GM12878 (cell line): ENCODE results near the gene CETP. TPM values are rescaled to one million over a fixed set of nuclear protein-coding genes. Genes with fewer than 3 reads are reported as not detected.

ENCODE experiments used
- BCL11A ChIP-seq: IDR thresholded peaks from 2 replicates; pipeline ENCODE4 v1.6.1; 2011; ENCODE audit warnings: low read depth, low read length
- BRCA1 ChIP-seq: IDR thresholded peaks from 2 replicates; pipeline ENCODE4 v1.6.1; 2011; ENCODE audit warnings: low read depth, low read length, improper control_type of control experiment
- DPF2 ChIP-seq: fragments of 450-650 bp; IDR thresholded peaks from 2 replicates; pipeline ENCODE4 v1.6.1; 2017; ENCODE audit warnings: mild to moderate bottlenecking
- EP300 ChIP-seq, 2 experiments: fragments of 150-350 bp in 1 of 2; IDR thresholded peaks; 2 replicates each; pipeline ENCODE4 v1.6.1; 2011 to 2012; ENCODE audit warnings: low read depth in 2 of 2, low read length in 2 of 2, borderline replicate concordance in 1 of 2, improper control_type of control experiment in 1 of 2, inconsistent platforms in 1 of 2; ENCODE audit not compliant: control insufficient read depth in 1 of 2
- ESRRA ChIP-seq: IDR thresholded peaks from 2 replicates; pipeline ENCODE4 v1.6.1; 2012; ENCODE audit warnings: mild to moderate bottlenecking, low read length, improper control_type of control experiment
- IKZF2 ChIP-seq, 2 experiments: fragments of 450-650 bp; IDR thresholded peaks; 2 replicates each; pipeline ENCODE4 v1.6.1; 2017; ENCODE audit warnings: mild to moderate bottlenecking in 2 of 2, moderate library complexity in 2 of 2
- IRF3 ChIP-seq: fragments of 450-650 bp; IDR thresholded peaks from 2 replicates; pipeline ENCODE4 v1.6.1; 2014; ENCODE audit warnings: mild to moderate bottlenecking
- IRF5 ChIP-seq: fragments of 450-650 bp; IDR thresholded peaks from 2 replicates; pipeline ENCODE4 v1.6.1; 2017; ENCODE audit warnings: borderline replicate concordance
- RAD21 ChIP-seq: IDR thresholded peaks from 2 replicates; pipeline ENCODE4 v1.6.1; 2011; ENCODE audit warnings: mild to moderate bottlenecking, low read depth, low read length, moderate library complexity; ENCODE audit not compliant: insufficient read depth
- SIN3A ChIP-seq: IDR thresholded peaks from 2 replicates; pipeline ENCODE4 v1.6.1; 2012; ENCODE audit warnings: low read depth, low read length, improper control_type of control experiment
- SREBF2 ChIP-seq: IDR thresholded peaks from 2 replicates; pipeline ENCODE4 v1.6.1; 2012; ENCODE audit warnings: mild to moderate bottlenecking, low read length
- polyA plus RNA-seq, 11 experiments: library from polyadenylated mRNA; depleted of rRNA in 4 of 11; unstranded in 6 of 11; stranded (reverse) in 5 of 11; fragments of >200 nt; fragmentation: Nextera tagmentation in 4 of 11; fragmentation: Illumina TruSeq in 1 of 11; extraction: Ambion mirVana in 4 of 11; extraction: Trizol in 1 of 11; gene quantifications; 1 replicate in 1 of 11; 2 replicates in 10 of 11; pipeline versions ENCODE4 v1.2.1 to v1.2.3, GENCODE V29; 2011 to 2016; ENCODE audit warnings: inconsistent platforms in 2 of 11, missing spikeins in 2 of 11, low read depth in 1 of 11
- total RNA-seq, 4 experiments: library from RNA; depleted of rRNA in 3 of 4; stranded (reverse); fragments of >200 nt in 3 of 4; fragmentation: Illumina TruSeq in 1 of 4; extraction: Trizol in 1 of 4; gene quantifications; 2 replicates each; pipeline versions ENCODE4 v1.2.1 to v1.2.3, GENCODE V29; 2013 to 2021
- TF ChIP-seq, protein P1 (sequence below): IDR thresholded peaks from 2 replicates; pipeline ENCODE4 v1.6.1; 2012; ENCODE audit warnings: improper control_type of control experiment, low read depth, low read length; ENCODE audit not compliant: insufficient replicate concordance
- TF ChIP-seq, protein P2 (sequence below): fragments of 450-650 bp; IDR thresholded peaks from 2 replicates; pipeline ENCODE4 v1.6.1; 2017; ENCODE audit warnings: mild to moderate bottlenecking, moderate library complexity
- TF ChIP-seq, protein P3 (sequence below): fragments of 450-650 bp; IDR thresholded peaks from 2 replicates; pipeline ENCODE4 v1.6.1; 2016; ENCODE audit warnings: mild to moderate bottlenecking

The CETP gene
- total and polyA plus RNA-seq, 10 of the 15 experiments (the other 5 are each of a cell fraction or from before 2014, with no cell fraction given) = 1.2 to 6.4 (median 2.1) TPM

DNA sequence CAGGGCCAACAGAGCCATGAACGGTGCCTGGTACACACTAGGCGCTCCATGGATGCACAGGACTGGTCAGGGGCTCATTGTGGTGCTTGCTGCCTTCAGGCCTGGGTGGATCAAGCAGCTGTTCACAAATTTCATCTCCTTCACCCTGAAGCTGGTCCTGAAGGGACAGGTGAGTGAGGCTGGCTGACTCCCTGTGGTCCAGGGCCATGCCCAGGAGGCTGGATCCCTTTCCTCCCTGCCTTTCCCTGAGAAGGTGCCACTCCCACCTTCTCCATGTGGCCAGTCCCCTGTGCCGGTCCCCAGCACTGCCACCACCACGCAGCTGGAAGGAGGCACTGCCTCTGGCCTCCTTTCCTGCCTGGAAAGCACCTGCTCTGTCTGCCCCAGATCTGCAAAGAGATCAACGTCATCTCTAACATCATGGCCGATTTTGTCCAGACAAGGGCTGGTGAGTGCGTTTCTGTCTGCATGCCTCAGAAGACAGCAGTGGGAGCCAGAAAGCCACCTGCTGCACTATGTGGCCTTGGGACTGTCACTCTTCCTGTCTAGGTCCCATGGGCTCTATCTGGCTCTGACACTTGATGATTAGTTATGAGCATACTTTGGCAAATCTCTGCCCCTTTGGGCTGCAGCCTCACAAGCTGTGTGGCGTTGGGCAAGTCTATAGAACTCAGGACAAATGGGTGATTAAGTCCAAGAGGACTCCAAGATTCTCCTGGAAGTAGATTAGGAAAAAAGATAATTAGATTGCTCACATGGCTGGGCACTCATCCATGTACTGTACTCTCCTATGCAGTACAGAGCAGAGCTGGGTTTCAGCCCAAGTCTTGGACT lies 9.4 kb downstream of the CETP start (continued):
- TF ChIP-seq ESRRA (no peak), DPF2 (peak; percentile 85), BCL11A (peak; percentile 43; the same call in 1 of the 2 replicates), IRF3 (no peak), IKZF2 (IDR thresholded peaks at IDR 0.05) (peak; percentile 81 to 86), RAD21 (peak; percentile 29; the same call in 1 of the 2 replicates), SREBF2 (no peak), BRCA1 (no peak), IRF5 (no peak), EP300 (IDR thresholded peaks at IDR 0.05; ENCODE audit: borderline replicate concordance in 1 of 2, control insufficient read depth in 1 of 2, low read depth in 2 of 2, low read length in 2 of 2) (peak; percentile 37 to 70; a peak in 2 of 4 replicates), SIN3A (no peak)
- TF ChIP-seq, protein P1, sequence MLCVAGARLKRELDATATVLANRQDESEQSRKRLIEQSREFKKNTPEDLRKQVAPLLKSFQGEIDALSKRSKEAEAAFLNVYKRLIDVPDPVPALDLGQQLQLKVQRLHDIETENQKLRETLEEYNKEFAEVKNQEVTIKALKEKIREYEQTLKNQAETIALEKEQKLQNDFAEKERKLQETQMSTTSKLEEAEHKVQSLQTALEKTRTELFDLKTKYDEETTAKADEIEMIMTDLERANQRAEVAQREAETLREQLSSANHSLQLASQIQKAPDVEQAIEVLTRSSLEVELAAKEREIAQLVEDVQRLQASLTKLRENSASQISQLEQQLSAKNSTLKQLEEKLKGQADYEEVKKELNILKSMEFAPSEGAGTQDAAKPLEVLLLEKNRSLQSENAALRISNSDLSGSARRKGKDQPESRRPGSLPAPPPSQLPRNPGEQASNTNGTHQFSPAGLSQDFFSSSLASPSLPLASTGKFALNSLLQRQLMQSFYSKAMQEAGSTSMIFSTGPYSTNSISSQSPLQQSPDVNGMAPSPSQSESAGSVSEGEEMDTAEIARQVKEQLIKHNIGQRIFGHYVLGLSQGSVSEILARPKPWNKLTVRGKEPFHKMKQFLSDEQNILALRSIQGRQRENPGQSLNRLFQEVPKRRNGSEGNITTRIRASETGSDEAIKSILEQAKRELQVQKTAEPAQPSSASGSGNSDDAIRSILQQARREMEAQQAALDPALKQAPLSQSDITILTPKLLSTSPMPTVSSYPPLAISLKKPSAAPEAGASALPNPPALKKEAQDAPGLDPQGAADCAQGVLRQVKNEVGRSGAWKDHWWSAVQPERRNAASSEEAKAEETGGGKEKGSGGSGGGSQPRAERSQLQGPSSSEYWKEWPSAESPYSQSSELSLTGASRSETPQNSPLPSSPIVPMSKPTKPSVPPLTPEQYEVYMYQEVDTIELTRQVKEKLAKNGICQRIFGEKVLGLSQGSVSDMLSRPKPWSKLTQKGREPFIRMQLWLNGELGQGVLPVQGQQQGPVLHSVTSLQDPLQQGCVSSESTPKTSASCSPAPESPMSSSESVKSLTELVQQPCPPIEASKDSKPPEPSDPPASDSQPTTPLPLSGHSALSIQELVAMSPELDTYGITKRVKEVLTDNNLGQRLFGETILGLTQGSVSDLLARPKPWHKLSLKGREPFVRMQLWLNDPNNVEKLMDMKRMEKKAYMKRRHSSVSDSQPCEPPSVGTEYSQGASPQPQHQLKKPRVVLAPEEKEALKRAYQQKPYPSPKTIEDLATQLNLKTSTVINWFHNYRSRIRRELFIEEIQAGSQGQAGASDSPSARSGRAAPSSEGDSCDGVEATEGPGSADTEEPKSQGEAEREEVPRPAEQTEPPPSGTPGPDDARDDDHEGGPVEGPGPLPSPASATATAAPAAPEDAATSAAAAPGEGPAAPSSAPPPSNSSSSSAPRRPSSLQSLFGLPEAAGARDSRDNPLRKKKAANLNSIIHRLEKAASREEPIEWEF = peak; percentile 75
- TF ChIP-seq, protein P2, sequence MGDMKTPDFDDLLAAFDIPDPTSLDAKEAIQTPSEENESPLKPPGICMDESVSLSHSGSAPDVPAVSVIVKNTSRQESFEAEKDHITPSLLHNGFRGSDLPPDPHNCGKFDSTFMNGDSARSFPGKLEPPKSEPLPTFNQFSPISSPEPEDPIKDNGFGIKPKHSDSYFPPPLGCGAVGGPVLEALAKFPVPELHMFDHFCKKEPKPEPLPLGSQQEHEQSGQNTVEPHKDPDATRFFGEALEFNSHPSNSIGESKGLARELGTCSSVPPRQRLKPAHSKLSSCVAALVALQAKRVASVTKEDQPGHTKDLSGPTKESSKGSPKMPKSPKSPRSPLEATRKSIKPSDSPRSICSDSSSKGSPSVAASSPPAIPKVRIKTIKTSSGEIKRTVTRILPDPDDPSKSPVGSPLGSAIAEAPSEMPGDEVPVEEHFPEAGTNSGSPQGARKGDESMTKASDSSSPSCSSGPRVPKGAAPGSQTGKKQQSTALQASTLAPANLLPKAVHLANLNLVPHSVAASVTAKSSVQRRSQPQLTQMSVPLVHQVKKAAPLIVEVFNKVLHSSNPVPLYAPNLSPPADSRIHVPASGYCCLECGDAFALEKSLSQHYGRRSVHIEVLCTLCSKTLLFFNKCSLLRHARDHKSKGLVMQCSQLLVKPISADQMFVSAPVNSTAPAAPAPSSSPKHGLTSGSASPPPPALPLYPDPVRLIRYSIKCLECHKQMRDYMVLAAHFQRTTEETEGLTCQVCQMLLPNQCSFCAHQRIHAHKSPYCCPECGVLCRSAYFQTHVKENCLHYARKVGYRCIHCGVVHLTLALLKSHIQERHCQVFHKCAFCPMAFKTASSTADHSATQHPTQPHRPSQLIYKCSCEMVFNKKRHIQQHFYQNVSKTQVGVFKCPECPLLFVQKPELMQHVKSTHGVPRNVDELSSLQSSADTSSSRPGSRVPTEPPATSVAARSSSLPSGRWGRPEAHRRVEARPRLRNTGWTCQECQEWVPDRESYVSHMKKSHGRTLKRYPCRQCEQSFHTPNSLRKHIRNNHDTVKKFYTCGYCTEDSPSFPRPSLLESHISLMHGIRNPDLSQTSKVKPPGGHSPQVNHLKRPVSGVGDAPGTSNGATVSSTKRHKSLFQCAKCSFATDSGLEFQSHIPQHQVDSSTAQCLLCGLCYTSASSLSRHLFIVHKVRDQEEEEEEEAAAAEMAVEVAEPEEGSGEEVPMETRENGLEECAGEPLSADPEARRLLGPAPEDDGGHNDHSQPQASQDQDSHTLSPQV = no peak
- TF ChIP-seq, protein P3, sequence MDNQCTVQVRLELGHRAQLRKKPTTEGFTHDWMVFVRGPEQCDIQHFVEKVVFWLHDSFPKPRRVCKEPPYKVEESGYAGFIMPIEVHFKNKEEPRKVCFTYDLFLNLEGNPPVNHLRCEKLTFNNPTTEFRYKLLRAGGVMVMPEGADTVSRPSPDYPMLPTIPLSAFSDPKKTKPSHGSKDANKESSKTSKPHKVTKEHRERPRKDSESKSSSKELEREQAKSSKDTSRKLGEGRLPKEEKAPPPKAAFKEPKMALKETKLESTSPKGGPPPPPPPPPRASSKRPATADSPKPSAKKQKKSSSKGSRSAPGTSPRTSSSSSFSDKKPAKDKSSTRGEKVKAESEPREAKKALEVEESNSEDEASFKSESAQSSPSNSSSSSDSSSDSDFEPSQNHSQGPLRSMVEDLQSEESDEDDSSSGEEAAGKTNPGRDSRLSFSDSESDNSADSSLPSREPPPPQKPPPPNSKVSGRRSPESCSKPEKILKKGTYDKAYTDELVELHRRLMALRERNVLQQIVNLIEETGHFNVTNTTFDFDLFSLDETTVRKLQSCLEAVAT = no peak
